H1 (cell line): ENCODE measurements around the gene APOL1. TPM values are rescaled to one million over a fixed set of nuclear protein-coding genes. Genes with fewer than 3 reads are reported as not detected.

Source experiments
- CTCF ChIA-PET: fragments of 300-600 bp; sonication (Branson Sonifier 250); formaldehyde crosslinking; loops from one replicate; lab custom pipeline; 2021; ENCODE audit not compliant: partially characterized antibody; lab: Charles Lee
- POLR2A ChIA-PET: fragments of 300-600 bp; sonication (Branson Sonifier 250); formaldehyde crosslinking; loops from one replicate; lab custom pipeline; 2021; ENCODE audit warnings: inconsistent platforms; ENCODE audit not compliant: partially characterized antibody; lab: Charles Lee
- DNase-seq, 2 experiments: peaks; one replicate each; pipeline versions ENCODE4 v3.0.0 to v3.0.0-alpha.2; 2010 to 2022; ENCODE audit warnings: low spot score in 2 of 2, low read depth in 1 of 2, mixed read lengths in 1 of 2
- FAIRE-seq: peaks from 2 replicates; lab custom pipeline; 2011; peaks lifted over from hg19 to GRCh38; lab: Jason Lieb, UNC
- H2AFZ ChIP-seq: 2 replicates; pipeline ENCODE4 v1.8.1; 2012; ENCODE audit warnings: low read length, inconsistent platforms
- H2AK5ac ChIP-seq: 2 replicates; pipeline ENCODE4 v1.6.1; 2013; ENCODE audit warnings: low read depth, low read length
- H2BK120ac ChIP-seq: replicated peaks from 2 replicates; pipeline ENCODE3; 2013; ENCODE audit warnings: low read depth, low read length, inconsistent platforms
- H2BK12ac ChIP-seq: 2 replicates; pipeline ENCODE4 v1.6.1; 2013; ENCODE audit warnings: low read depth, low read length
- H2BK15ac ChIP-seq: 2 replicates; pipeline ENCODE4 v1.6.1; 2013; ENCODE audit warnings: low read length
- H2BK20ac ChIP-seq: 2 replicates; pipeline ENCODE4 v1.6.1; 2013; ENCODE audit warnings: low read length
- H2BK5ac ChIP-seq: 2 replicates; pipeline ENCODE4 v1.6.1; 2013; ENCODE audit warnings: low read depth, low read length
- H3K14ac ChIP-seq: 2 replicates; pipeline ENCODE4 v1.6.1; 2013; ENCODE audit warnings: inconsistent platforms; ENCODE audit not compliant: insufficient read length
- H3K18ac ChIP-seq: 2 replicates; pipeline ENCODE4 v1.6.1; 2013; ENCODE audit warnings: low read length; ENCODE audit errors: extremely low read depth
- H3K23ac ChIP-seq: 2 replicates; pipeline ENCODE4 v1.6.1; 2013; ENCODE audit warnings: inconsistent platforms; ENCODE audit not compliant: insufficient read length
- H3K23me2 ChIP-seq: 2 replicates; pipeline ENCODE4 v1.6.1; 2013; ENCODE audit warnings: low read depth, low read length
- H3K27ac ChIP-seq: 2 replicates; pipeline ENCODE4 v1.6.1; 2011; ENCODE audit warnings: low read depth, low read length, inconsistent platforms
- H3K27me3 ChIP-seq, 4 experiments: replicated peaks in 1 of 4; 1 replicate in 1 of 4; 2 replicates in 3 of 4; pipeline versions ENCODE4 v1.6.1 to v1.8.1; 2011 to 2013; ENCODE audit warnings: low read length in 3 of 4, mild to moderate bottlenecking in 3 of 4, inconsistent platforms in 2 of 4, mixed read lengths in 2 of 4, moderate library complexity in 1 of 4; ENCODE audit not compliant: control insufficient read depth in 3 of 4, insufficient read depth in 3 of 4; ENCODE audit errors: extremely low read depth in 1 of 4
- H3K36me3 ChIP-seq, 4 experiments: 2 replicates each; pipeline versions ENCODE4 v1.6.1 to v1.8.1; 2011 to 2013; ENCODE audit warnings: mild to moderate bottlenecking in 4 of 4, low read length in 3 of 4, moderate library complexity in 2 of 4, control low read depth in 1 of 4, inconsistent platforms in 1 of 4; ENCODE audit not compliant: insufficient read depth in 4 of 4, control insufficient read depth in 2 of 4
- H3K4ac ChIP-seq: replicated peaks from 2 replicates; pipeline ENCODE3; 2013; ENCODE audit warnings: low read length, low read depth, mixed read lengths, inconsistent platforms; ENCODE audit not compliant: insufficient read length
- H3K4me1 ChIP-seq, 4 experiments: replicated peaks in 1 of 4; 1 replicate in 1 of 4; 2 replicates in 3 of 4; pipeline versions ENCODE4 v1.6.1 to v1.8.1; 2011 to 2013; ENCODE audit warnings: low read length in 3 of 4, inconsistent platforms in 2 of 4, mixed read lengths in 1 of 4; ENCODE audit not compliant: insufficient read depth in 4 of 4, control insufficient read depth in 3 of 4
- H3K4me2 ChIP-seq, 2 experiments: 2 replicates each; pipeline versions ENCODE4 v1.6.1 to v1.8.1; 2011 to 2013; ENCODE audit warnings: low read depth in 2 of 2, low read length in 2 of 2, control low read depth in 1 of 2, inconsistent platforms in 1 of 2, mild to moderate bottlenecking in 1 of 2; ENCODE audit not compliant: insufficient read depth in 1 of 2
- H3K4me3 ChIP-seq, 4 experiments: fragments of 200-600, 300-600 bp in 1 of 4; sonication (generic), shearing (Covaris generic), sonication (Bioruptor Twin) in 1 of 4; 2 replicates each; pipeline versions ENCODE4 v1.5.1 to v1.8.1; 2011 to 2016; ENCODE audit warnings: low read length in 4 of 4, low read depth in 3 of 4, control low read depth in 2 of 4, inconsistent platforms in 2 of 4, mild to moderate bottlenecking in 2 of 4, mixed read lengths in 1 of 4, moderate library complexity in 1 of 4; ENCODE audit not compliant: insufficient read depth in 2 of 4; ENCODE audit errors: extremely low read depth in 1 of 4
- H3K56ac ChIP-seq: replicated peaks from 2 replicates; pipeline ENCODE3; 2013; ENCODE audit warnings: low read depth, mild to moderate bottlenecking, mixed read lengths, low read length, inconsistent platforms; ENCODE audit not compliant: insufficient read length
- H3K79me1 ChIP-seq: 2 replicates; pipeline ENCODE4 v1.6.1; 2013; ENCODE audit warnings: low read depth, low read length, control low read depth
- H3K79me2 ChIP-seq, 2 experiments: 2 replicates each; pipeline versions ENCODE4 v1.6.1 to v1.8.1; 2012 to 2013; ENCODE audit warnings: low read length in 2 of 2, mild to moderate bottlenecking in 2 of 2, inconsistent platforms in 1 of 2; ENCODE audit not compliant: insufficient read depth in 2 of 2, control insufficient read depth in 1 of 2
- H3K9ac ChIP-seq, 4 experiments: replicated peaks in 1 of 4; 1 replicate in 1 of 4; 2 replicates in 3 of 4; pipeline versions ENCODE4 v1.6.1 to v1.8.1; 2011 to 2013; ENCODE audit warnings: low read depth in 3 of 4, low read length in 3 of 4, control low read depth in 2 of 4, mild to moderate bottlenecking in 2 of 4, moderate library complexity in 2 of 4, inconsistent platforms in 1 of 4; ENCODE audit errors: extremely low read depth in 1 of 4
- H3K9me3 ChIP-seq, 2 experiments: 2 replicates each; pipeline versions ENCODE4 v1.6.1 to v1.8.1; 2012 to 2013; ENCODE audit warnings: mild to moderate bottlenecking in 2 of 2, moderate library complexity in 2 of 2, control low read depth in 1 of 2, inconsistent platforms in 1 of 2, low read depth in 1 of 2, low read length in 1 of 2, mixed read lengths in 1 of 2; ENCODE audit not compliant: insufficient read depth in 2 of 2
- H4K20me1 ChIP-seq, 2 experiments: replicated peaks in 1 of 2; 2 replicates each; pipeline versions ENCODE3 to v1.8.1; 2011 to 2013; ENCODE audit warnings: inconsistent platforms in 2 of 2, low read length in 2 of 2, mild to moderate bottlenecking in 1 of 2; ENCODE audit not compliant: insufficient read depth in 2 of 2, control insufficient read depth in 1 of 2
- H4K5ac ChIP-seq: 2 replicates; pipeline ENCODE4 v1.6.1; 2013; ENCODE audit warnings: low read length, low read depth, mixed read lengths, inconsistent platforms; ENCODE audit not compliant: insufficient read length
- H4K8ac ChIP-seq: 2 replicates; pipeline ENCODE4 v1.8.0; 2013; ENCODE audit warnings: mild to moderate bottlenecking, moderate library complexity, low read length, inconsistent platforms; ENCODE audit not compliant: insufficient read depth; ENCODE audit errors: extremely low read depth
- H4K91ac ChIP-seq: replicated peaks from 2 replicates; pipeline ENCODE3; 2013; ENCODE audit warnings: low read length, mixed read lengths, inconsistent platforms; ENCODE audit not compliant: insufficient read length
- BRCA1 ChIP-seq: IDR thresholded peaks from 2 replicates; pipeline ENCODE4 v1.6.1; 2012; ENCODE audit warnings: low read depth, low read length, improper control_type of control experiment
- CEBPB ChIP-seq: IDR thresholded peaks from 2 replicates; pipeline ENCODE4 v1.6.1; 2012; ENCODE audit warnings: low read depth, low read length
- CHD2 ChIP-seq: IDR thresholded peaks from 2 replicates; pipeline ENCODE4 v1.6.1; 2012; ENCODE audit warnings: low read length, improper control_type of control experiment
- EZH2 ChIP-seq: fragments of 200-600 bp; sonication (generic); IDR thresholded peaks from 2 replicates; pipeline ENCODE4 v1.7.1; 2012; ENCODE audit warnings: low read depth, mild to moderate bottlenecking, moderate library complexity, low read length, inconsistent platforms; ENCODE audit not compliant: severe bottlenecking
- NRF1 ChIP-seq: IDR thresholded peaks from 2 replicates; pipeline ENCODE4 v1.6.1; 2011; ENCODE audit warnings: mild to moderate bottlenecking, low read depth, low read length, improper control_type of control experiment
- SAP30 ChIP-seq: fragments of 300-600 bp; sonication (generic); IDR thresholded peaks from 2 replicates; pipeline ENCODE4 v1.7.1; 2012; ENCODE audit warnings: low read length, moderate library complexity, mild to moderate bottlenecking, inconsistent platforms; ENCODE audit not compliant: insufficient read depth, insufficient replicate concordance
- SIN3A ChIP-seq, 2 experiments: IDR thresholded peaks in 1 of 2; conservative IDR thresholded peaks in 1 of 2; 2 replicates each; pipeline ENCODE4 v1.6.1; 2011 to 2012; ENCODE audit warnings: low read length in 2 of 2, improper control_type of control experiment in 1 of 2, low read depth in 1 of 2, mild to moderate bottlenecking in 1 of 2
- WGBS, 2 experiments: shearing (Covaris generic) in 1 of 2; methylation state at CpG; one replicate each; pipeline versions ENCODE4 v1.1.6 to v1.1.7; 2013 to 2015; ENCODE audit warnings: low lambda C conversion rate in 2 of 2, mixed read lengths in 2 of 2, inconsistent platforms in 1 of 2, low coverage in 1 of 2, missing lambda C conversion rate in 1 of 2; ENCODE audit not compliant: insufficient replicate concordance in 2 of 2, insufficient coverage in 1 of 2, insufficient read length in 1 of 2; ENCODE audit errors: extremely low coverage in 1 of 2, missing lambda C conversion rate in 1 of 2; 5-methylcytosine and 5-hydroxymethylcytosine counted together
- polyA plus RNA-seq, 7 experiments: library from polyadenylated mRNA; depleted of rRNA in 3 of 7; stranded (reverse) in 5 of 7; unstranded in 2 of 7; fragments of >200 nt in 5 of 7; fragments of 200-250 nt in 2 of 7; gene quantifications; 1 replicate in 5 of 7; 2 replicates in 1 of 7; 4 replicates in 1 of 7; pipeline versions ENCODE4 v1.2.1 to v1.2.3, GENCODE V29; 2011 to 2013; ENCODE audit warnings: missing spikeins in 2 of 7, mixed read lengths in 2 of 7
- total RNA-seq: library from RNA; stranded (reverse); fragmentation: NEBNext Ultra II Directional; extraction: Animal tissue kit (Norgen Biotek cat#: 25700); gene quantifications from 2 replicates; pipeline ENCODE4 v1.2.1, GENCODE V29; 2021
- TF ChIP-seq, protein P1 (sequence below): IDR thresholded peaks from 2 replicates; pipeline ENCODE4 v1.6.1; 2012; ENCODE audit warnings: low read length, inconsistent platforms

Gene APOL1
- total and polyA plus RNA-seq, 2 of the 8 experiments (the other 6 are each of a cell fraction or from before 2014, with no cell fraction given): not detected

DNA sequence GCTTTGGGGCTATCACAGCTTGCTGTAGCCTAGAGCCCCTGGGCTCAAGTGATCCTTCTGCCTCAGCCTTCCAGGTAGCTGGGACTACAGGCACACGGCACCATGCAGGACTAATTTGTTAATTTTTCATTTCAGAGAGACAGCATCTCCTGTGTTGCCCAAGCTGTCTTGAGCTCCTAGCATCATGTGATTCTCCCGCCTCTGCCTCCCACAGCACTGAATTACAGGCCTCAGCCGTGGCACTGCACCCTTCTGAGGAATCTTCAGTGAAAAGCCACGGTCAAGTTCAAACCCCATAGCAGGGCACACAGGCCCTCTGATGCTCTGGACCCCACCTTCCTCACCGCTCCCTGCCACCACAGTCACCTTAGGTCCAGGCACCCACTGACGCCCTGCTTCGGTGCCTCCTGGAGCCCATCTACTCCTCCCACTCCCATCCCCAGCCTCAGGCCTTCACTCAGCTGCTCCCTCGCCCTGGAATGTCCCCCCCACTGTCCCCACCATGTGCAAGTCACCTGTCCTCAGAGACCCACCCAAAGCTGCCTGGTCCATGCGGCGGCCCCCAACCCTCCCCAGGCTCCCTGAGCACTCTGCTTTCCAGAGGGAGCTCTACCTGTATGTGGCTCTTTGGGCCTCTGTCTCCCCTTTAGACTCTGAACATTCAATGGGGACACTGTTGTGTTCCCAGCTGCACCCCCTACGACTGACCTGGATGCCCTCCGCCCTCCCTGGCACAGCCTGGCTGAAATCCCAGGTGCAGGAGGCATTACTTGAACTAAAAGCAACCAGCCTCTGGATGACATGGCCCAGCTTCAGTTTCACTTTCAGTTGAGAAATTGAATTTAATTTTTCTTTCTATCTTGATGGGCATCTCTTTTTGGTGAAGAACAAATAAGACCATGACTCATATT lies 15.2 kb upstream of the APOL1 start:
- Histone ChIP-seq H3K9ac (no peak overlapping the region), H2AFZ (no peak overlapping the region), H4K5ac (no peak overlapping the region)
- TF ChIP-seq BRCA1 (no peak), EZH2 (no peak), CEBPB (no peak), NRF1 (no peak), SAP30 (no peak), SIN3A (conservative IDR thresholded peaks at IDR 0.05 in 1 of 2, IDR thresholded peaks at IDR 0.05 in 1 of 2; ENCODE audit: low read depth in 1 of 2, low read length in 2 of 2) (no peak), CHD2 (no peak)
- TF ChIP-seq, protein P1, sequence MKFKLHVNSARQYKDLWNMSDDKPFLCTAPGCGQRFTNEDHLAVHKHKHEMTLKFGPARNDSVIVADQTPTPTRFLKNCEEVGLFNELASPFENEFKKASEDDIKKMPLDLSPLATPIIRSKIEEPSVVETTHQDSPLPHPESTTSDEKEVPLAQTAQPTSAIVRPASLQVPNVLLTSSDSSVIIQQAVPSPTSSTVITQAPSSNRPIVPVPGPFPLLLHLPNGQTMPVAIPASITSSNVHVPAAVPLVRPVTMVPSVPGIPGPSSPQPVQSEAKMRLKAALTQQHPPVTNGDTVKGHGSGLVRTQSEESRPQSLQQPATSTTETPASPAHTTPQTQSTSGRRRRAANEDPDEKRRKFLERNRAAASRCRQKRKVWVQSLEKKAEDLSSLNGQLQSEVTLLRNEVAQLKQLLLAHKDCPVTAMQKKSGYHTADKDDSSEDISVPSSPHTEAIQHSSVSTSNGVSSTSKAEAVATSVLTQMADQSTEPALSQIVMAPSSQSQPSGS: no peak

More for the DNA sequence above, 15.2 kb upstream of the APOL1 start:
- Histone ChIP-seq H2BK20ac (no peak overlapping the region), H2BK120ac (no peak overlapping the region), H3K27me3 (no peaks in the 10 kb centered on the region), H3K4me1 (peaks cover 0 to 14% (median 9%) of the 10 kb centered on the region in 4 experiments; a peak in 6 of 7 replicates), H2BK5ac (no peak overlapping the region), H3K14ac (no peak overlapping the region), H3K4ac (no peak overlapping the region), H2AK5ac (0 out of 2 replicates have a peak overlapping the region, but pooled peaks have one; percentile 15), H3K56ac (no peak overlapping the region), H3K4me3 (no peak overlapping the region), H4K8ac (no peak overlapping the region; the same call in none of the 2 replicates), H3K36me3 (no peaks in the 10 kb centered on the region), H3K4me2 (peak overlapping the region in 1 of 2 experiments; percentile 23; a peak in 3 of 4 replicates), H3K79me1 (no peaks in the 10 kb centered on the region), H4K91ac (no peak overlapping the region), H2BK12ac (no peak overlapping the region), H3K27ac (no peak overlapping the region), H2BK15ac (no peak overlapping the region), H3K9me3 (no peaks in the 10 kb centered on the region), H3K23ac (no peak overlapping the region), H3K18ac (no peak overlapping the region), H3K79me2 (peaks cover 0 to 5% of the 10 kb centered on the region in 2 experiments; a peak in 1 of 4 replicates), H3K23me2 (peaks cover 3% of the 10 kb centered on the region), H4K20me1 (no peaks in the 10 kb centered on the region)
- CTCF ChIA-PET: interaction anchor here (0.7 to 5.0 kb wide), 16 partner anchors 9 to 63 kb away, joined by 3 to 30 read pairs (median 8); partner anchors contain the start of genes APOL1 and APOL4
- POLR2A ChIA-PET: interaction anchor here (0.6 to 1.9 kb wide), 5 partner anchors 10 to 244 kb away, joined by 3 to 5 read pairs (median 3); partner anchors contain the start of gene TXN2
- WGBS, 2 experiments: 95% methylated on average over 12 of the region's 12 CpGs; no CpG with 5 or more reads in 1 of the 2 experiments
- DNase-seq: no peak
- FAIRE-seq: no peak
